Uterus (tissue), 4 donors: ENCODE data around the gene JOSD1. TPM values are rescaled to one million over a fixed set of nuclear protein-coding genes. Genes with fewer than 3 reads are reported as not detected.

Source experiments
- DNase-seq, 2 donors: peaks; one replicate each; pipeline ENCODE4 v3.0.0-alpha.2; 2019 to 2020
- H3K27ac ChIP-seq, 2 donors: fragments of 200-600 bp; sonication (generic); 1 replicate in 1 of 2; 2 replicates in 1 of 2; pipeline ENCODE4 v1.5.1; 2016 to 2018
- H3K27me3 ChIP-seq, 2 donors: fragments of 200-600 bp; sonication (generic); one replicate each; pipeline ENCODE4 v1.5.1; 2018 to 2019; ENCODE audit warnings: control low read depth in 1 of 2
- H3K36me3 ChIP-seq, 2 donors: fragments of 200-600 bp; sonication (generic); one replicate each; pipeline ENCODE4 v1.5.1; 2019; ENCODE audit warnings: control low read depth in 1 of 2
- H3K4me1 ChIP-seq, 2 donors: fragments of 200-600 bp; sonication (generic); one replicate each; pipeline ENCODE4 v1.5.1; 2018 to 2019; ENCODE audit warnings: control low read depth in 1 of 2
- H3K4me3 ChIP-seq, 2 donors: fragments of 200-600 bp; sonication (generic); 1 replicate in 1 of 2; 2 replicates in 1 of 2; pipeline ENCODE4 v1.5.1; 2018 to 2019; ENCODE audit warnings: mild to moderate bottlenecking in 1 of 2
- H3K9me3 ChIP-seq, 2 donors: fragments of 200-600 bp; sonication (generic); one replicate each; pipeline ENCODE4 v1.5.1; 2019; ENCODE audit warnings: control low read depth in 1 of 2
- CTCF ChIP-seq, 4 experiments: fragments of 200-600 bp in 2 of 4; fragments of 450-650 bp in 2 of 4; sonication (generic) in 2 of 4; IDR thresholded peaks; one replicate each; pipeline ENCODE4 v1.5.1; 2016 to 2019; ENCODE audit warnings: antibody characterized with exemption in 4 of 4, mild to moderate bottlenecking in 2 of 4, moderate library complexity in 1 of 4
- POLR2A ChIP-seq, 2 donors: fragments of 450-650 bp; IDR thresholded peaks; one replicate each; pipeline ENCODE4 v1.6.1; 2016; ENCODE audit warnings: antibody characterized with exemption in 2 of 2, mild to moderate bottlenecking in 1 of 2, moderate library complexity in 1 of 2
- intact Hi-C: fragments of 100-400 bp; cut with DNase I; formaldehyde crosslinking; loops from one replicate; pipeline ENCODE4 v1.15.1; 2023; ENCODE audit warnings: low total_unique reads
- total RNA-seq, 4 donors: library from RNA; depleted of rRNA in 3 of 4; stranded (reverse); fragments of >200 nt in 3 of 4; gene quantifications; one replicate each; pipeline versions ENCODE4 v1.1.0 to v1.2.4, GENCODE V29; 2014 to 2023
- donor health status: DM: yes; HTN: yes; CAD: no.

The JOSD1 gene
- total RNA-seq, 4 donors from 2014 or later, result 24.4 to 57.9 (median 40.2) TPM

- no peaks in the 10 kb centered on the region for H3K4me1 ChIP-seq
- H3K36me3 ChIP-seq, result no peaks in the 10 kb centered on the region
- intact Hi-C loops, result no loop called here
- H3K27me3 ChIP-seq, result no peaks in the 10 kb centered on the region
- DNase-seq, result no peak
- TF ChIP-seq POLR2A (IDR thresholded peaks at IDR 0.05), result no peak
- no peak for TF ChIP-seq CTCF (IDR thresholded peaks at IDR 0.05)
- H3K27ac ChIP-seq, result peak overlapping the region; percentile 3 to 31
- H3K4me3 ChIP-seq, result no peak overlapping the region
- H3K9me3 ChIP-seq, result no peaks in the 10 kb centered on the region
Measured at GRCh38 chr22:38715176-38715764, 14.5 kb upstream of the JOSD1 start.

GRCh38 chr22:38713921-38714320 is 13.2 kb upstream of the JOSD1 start:
- intact Hi-C loops, result no loop called here

GRCh38 chr22:38712486-38713207 is 11.9 kb upstream of the JOSD1 start:
- no peak for DNase-seq
- Histone ChIP-seq H3K9me3 (no peaks in the 10 kb centered on the region), H3K27ac (no peak overlapping the region), H3K27me3 (no peaks in the 10 kb centered on the region), H3K4me1 (no peaks in the 10 kb centered on the region), H3K4me3 (no peak overlapping the region), H3K36me3 (no peaks in the 10 kb centered on the region)
- no peak for TF ChIP-seq POLR2A (IDR thresholded peaks at IDR 0.05)
- TF ChIP-seq CTCF (IDR thresholded peaks at IDR 0.05), result no peak
- intact Hi-C loops, result no loop called here

More at GRCh38 chr22:38713921-38714320, 13.2 kb upstream of the JOSD1 start:
- Histone ChIP-seq H3K4me1 (no peaks in the 10 kb centered on the region), H3K27ac (peak overlapping the region in 1 of 2 donors; percentile 31), H3K9me3 (no peaks in the 10 kb centered on the region), H3K27me3 (no peaks in the 10 kb centered on the region), H3K36me3 (no peaks in the 10 kb centered on the region), H3K4me3 (no peak overlapping the region)
- no peak for DNase-seq
- TF ChIP-seq CTCF (IDR thresholded peaks at IDR 0.05) (no peak), POLR2A (IDR thresholded peaks at IDR 0.05) (no peak)

- no peak for TF ChIP-seq POLR2A (IDR thresholded peaks at IDR 0.05)
- no peak for TF ChIP-seq CTCF (IDR thresholded peaks at IDR 0.05)
- H3K9me3 ChIP-seq, result no peaks in the 10 kb centered on the region
- no peaks in the 10 kb centered on the region for H3K27me3 ChIP-seq
- no peaks in the 10 kb centered on the region for H3K4me1 ChIP-seq
- intact Hi-C loops, result no loop called here
- no peak overlapping the region for H3K27ac ChIP-seq
- no peak overlapping the region for H3K4me3 ChIP-seq
- H3K36me3 ChIP-seq, result no peaks in the 10 kb centered on the region
- DNase-seq, result no peak
Measured at GRCh38 chr22:38710866-38711265, 10.1 kb upstream of the JOSD1 start.

GRCh38 chr22:38710351-38710750 is 9.6 kb upstream of the JOSD1 start:
- TF ChIP-seq CTCF (IDR thresholded peaks at IDR 0.05), result no peak
- no peak for TF ChIP-seq POLR2A (IDR thresholded peaks at IDR 0.05)
- H3K27me3 ChIP-seq, result no peaks in the 10 kb centered on the region
- no peaks in the 10 kb centered on the region for H3K36me3 ChIP-seq
- intact Hi-C loops, result no loop called here
- H3K9me3 ChIP-seq, result no peaks in the 10 kb centered on the region
- no peak overlapping the region for H3K27ac ChIP-seq
- H3K4me3 ChIP-seq, result no peak overlapping the region
- no peak for DNase-seq
- H3K4me1 ChIP-seq, result no peaks in the 10 kb centered on the region
